Measurements from ENCODE around the gene ZNF709.
"Not testable (repeated sequence)": the region's sequence is repeated elsewhere in the genome, so short reads cannot be mapped to it uniquely, and the experiment has no call there.

The ZNF709 gene

DNA sequence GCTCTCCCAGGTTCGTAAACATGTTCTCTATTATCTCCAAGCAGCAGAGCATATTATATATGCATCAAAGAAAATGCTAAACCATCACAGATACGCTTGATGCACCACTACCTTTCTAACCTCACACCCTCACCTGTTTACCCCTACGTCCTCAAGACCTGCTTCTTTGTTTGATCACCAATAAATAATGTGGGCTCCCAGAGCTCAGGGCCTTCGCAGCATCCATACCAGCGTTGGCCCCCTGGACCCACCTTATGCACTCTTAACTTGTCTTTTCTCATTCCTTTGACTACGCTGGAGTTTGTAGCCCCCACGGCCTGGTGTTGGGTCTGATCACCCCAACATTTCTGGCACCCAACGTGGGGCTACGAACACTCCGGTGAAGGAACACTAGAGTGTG is 33.8 kb downstream of the ZNF709 start:
- DNase-seq: no peak

DNA sequence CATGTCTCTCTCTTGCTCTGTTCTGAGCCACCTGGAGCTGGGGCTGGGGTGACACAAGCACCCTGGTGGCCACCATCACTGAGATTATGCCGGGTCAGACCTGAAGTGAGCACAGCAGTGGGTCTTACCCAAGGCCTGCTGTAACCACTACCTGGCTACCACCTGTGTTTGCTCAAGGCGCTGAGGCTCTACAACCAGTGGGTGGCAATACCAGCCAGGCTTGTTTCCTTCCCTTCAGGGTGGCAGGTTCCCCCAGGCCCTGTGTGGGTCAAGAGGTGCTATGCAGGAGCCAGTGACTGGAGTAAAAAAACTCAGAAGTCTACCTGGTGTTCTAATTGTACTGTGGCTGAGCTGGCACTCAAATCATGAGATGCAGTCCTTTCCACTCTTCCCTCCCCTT is 35.8 kb downstream of the ZNF709 start:
- no peak for DNase-seq

DNA sequence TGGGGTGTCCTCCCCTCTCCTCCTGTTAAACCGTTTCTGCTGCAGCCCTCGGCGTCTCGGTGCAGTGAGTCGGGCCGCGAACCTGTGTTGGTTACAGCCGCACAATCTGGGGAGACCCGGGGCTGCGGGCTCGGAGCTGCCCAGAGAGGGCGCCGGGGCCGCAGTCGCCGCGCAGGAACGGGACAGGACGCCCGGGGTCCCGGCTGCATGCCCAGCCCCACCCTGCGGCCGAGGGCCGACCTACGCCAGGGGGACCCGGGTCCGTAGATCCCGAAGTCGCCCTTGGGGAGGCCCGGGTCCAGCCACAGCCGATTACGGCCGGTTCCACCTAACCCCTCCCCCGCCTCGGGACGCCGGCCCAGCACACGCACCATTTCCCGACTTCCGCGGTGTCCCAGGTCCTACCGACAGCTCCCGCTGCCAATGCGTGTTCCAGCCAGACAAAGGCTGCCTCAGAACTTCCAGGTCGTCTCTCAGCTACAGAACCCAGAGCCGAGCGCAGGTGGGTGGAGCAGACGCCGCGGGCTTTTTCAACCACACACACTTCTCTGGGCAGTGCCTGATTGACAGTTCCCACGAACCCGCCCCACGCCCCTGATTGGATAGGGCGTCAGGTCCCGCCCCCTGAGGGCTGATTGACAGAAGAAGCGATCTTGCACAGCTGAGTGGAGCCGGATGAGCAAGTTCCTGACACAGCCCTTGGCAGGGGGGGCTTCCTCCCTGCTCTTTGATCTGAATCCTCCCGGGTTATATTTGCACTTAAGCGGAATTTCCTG is 43.9 kb downstream of the ZNF709 start, which contains the start of gene ZNF443:
TSS of gene ZNF443 (minus strand) at position 481 of the 776 bp plus-strand sequence. CDS start at position 374, 107 bp downstream.
- peak; percentile 99 for DNase-seq

DNA sequence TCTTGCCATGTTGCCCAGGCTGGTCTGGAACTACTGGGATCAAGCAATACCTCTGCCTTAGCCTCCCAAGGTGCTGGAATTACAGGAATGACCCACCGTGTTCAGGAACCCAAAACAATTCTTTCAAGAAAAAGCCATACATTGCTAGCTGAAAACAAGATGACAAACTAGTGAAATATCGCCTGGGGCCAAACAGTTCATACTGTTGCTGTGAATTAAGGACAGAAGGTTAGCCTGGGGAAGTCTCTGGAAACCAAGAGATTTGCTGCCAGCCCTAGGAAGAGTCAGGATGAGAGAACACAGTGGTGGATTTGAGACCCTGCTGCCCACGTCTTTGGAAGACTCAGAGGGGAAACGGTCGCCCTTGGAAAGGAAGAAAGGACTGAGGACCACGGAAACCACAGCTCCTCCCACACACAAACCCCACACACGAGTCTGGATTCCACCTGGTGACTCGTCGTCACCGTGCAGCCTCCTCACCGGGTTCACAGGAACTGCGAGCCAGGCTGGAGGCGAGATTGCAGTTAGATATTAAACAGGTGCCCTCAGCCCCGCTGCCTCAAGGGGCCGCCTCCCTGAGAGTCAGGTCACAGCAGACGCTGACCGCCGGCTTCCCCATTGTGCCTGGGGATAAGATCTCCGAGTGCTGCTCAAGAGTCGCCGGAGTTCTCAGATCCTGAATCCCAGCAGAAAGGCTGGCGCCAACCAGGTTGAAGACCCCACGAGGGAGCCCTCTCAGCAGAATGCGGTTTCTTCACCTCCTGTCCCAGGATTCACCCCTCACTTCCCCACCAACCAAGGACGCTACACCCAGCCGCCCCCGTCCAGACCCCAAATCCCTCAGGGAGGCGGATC is 44.7 kb downstream of the ZNF709 start:
- peak; percentile 43 for DNase-seq

DNA sequence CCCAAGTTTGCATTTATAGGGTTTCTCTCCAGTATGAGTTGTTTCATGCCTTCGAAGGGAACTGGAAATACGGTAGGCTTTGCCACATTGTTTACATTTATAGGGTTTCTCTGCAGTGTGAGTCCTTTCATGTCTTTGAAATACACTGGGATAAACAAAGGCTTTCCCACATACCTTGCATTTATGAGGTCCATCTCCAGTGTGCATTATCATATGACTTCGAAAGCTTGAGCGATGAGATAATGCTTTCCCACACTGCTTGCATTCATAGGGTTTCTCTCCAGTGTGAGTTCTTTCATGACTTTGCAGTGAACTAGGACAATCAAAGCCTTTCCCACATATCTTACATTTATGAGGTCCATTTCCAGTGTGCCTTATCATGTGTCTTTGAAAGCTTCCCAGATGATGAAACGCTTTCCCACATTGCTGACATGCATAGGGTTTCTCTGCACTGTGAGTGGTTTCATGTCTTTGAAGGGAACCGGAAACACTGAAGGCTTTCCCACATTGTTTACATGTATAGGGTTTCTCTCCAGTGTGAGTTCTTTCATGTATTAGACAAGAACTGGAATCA is 53.8 kb downstream of the ZNF709 start:
- DNase-seq: not testable (repeated sequence)

DNA sequence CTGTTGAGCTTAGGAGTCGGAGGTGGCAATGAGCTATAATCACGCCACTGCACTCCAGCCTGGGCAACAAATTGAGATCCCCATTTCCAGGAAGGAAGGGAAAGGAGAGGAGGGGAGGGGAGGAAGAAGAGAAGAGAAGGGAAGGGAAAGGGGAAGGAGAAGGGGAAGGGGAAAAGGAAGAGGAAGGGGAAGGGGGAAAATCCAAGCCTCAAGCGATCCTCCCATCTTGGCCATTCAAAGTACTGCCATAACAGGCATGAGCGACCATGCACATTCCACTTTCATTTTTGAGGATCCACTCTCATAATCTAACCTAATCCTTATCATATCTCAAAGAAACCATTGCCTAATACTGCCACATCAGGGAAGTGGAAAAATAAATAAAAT is 58.7 kb downstream of the ZNF709 start:
- no peak for DNase-seq

DNA sequence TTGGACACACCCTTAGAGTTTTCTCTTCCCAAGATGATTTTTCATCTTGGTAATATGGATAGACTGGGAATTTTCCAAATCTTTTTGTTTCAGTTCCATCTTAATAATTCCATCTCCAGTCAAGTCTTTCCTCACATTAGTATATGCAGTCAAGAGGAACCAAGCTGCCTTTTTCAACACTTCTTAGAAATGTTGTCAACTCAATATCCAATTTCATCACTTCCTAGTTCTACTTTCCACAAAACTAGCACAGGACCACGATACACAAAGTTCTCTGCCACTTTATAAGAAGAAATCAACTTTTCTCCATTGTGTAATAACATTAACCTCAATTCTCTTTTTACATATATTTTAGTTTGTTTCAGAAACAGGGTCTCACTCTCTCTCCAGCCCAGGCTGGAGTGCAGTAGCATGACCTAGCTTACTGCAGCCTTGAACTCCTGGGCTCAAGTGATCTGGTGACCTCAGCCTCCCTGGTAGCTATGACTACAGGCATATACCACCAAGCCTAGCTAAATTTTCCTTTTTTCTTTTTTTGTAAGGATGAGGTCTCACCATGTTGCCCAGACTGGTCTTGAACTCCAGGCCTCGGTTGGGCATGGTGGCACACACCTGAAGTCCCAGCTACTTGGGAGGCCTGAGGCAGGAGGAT is 59.3 kb downstream of the ZNF709 start:
- no peak for DNase-seq

DNA sequence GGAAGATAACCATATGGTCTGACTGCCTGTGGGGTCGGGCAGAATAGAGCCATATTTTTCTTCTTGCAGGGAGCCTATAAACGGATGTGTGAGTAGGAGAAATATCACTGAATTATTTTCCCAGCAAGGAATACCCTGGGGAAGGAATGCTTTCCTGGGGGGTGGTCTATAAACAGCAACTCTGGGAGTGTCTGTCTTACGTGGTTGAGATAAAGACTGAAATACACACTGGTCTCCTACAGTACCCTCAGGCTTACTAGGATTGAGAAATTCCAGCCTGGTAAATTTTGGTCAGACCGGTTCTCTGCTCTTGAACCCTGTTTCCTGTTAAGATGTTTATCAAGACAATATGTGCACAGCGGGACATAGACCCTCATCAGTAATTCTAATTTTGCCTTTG is 67.3 kb downstream of the ZNF709 start:
- not testable (repeated sequence) for DNase-seq

DNA sequence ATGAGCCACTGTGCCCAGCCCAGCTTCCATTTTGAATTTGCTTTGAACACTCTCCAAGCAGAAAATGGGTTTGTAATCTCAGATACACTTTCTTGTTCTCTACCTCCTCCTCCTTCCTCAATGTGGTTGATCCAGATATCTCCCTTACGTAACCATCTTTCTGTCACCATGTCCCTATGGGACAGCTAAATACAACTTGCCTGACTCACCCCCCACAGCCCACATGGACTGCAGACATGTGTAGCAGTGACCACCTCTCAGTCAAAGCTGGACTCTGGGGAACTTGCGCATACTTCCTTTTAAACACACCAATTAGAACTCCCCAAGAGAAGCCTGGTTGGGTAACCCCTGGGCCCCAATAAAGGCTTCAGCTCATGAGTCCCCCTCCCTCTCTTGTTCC is 72.7 kb downstream of the ZNF709 start:
- DNase-seq: no peak

All from CD4-positive, alpha-beta T cell treated with Interleukin-21 for 1 hour (primary cell).